Left cardiac atrium (tissue), 4 donors: Measurements from ENCODE around the gene PGAM2. TPM values are rescaled to one million over a fixed set of nuclear protein-coding genes. Genes with fewer than 3 reads are reported as not detected.

ENCODE experiments used
- ATAC-seq, 2 donors: fragments of 200-7000 bp; cut with Tn5 transposase; one replicate each; pipeline ENCODE4 v1.9.1; 2020; ENCODE audit warnings: mild to moderate bottlenecking in 2 of 2, moderate library complexity in 2 of 2
- DNase-seq: peaks from one replicate; pipeline ENCODE4 v3.0.0-alpha.2; 2020
- intact Hi-C, 2 donors: fragments of 100-400 bp; cut with DNase I; formaldehyde crosslinking; loops; one replicate each; pipeline versions ENCODE4 v1.14.1 to v1.15.1; 2022 to 2023
- long read RNA-seq: library from polyadenylated mRNA; unstranded; transcript quantifications from one replicate; pipeline ENCODE4 v2.0.0, GENCODE V29; 2021
- total RNA-seq, 2 donors: library from RNA; stranded (reverse); fragmentation: NEBNext Ultra II Directional; extraction: Animal tissue kit (Norgen Biotek cat#: 25700); gene quantifications; one replicate each; pipeline ENCODE4 v1.2.1, GENCODE V29; 2021
- donor health status: DM: no; HTN: yes; CAD: no.
- donor health status: DM: no; HTN: yes; CAD: no; lungs with severe emphysema.
- donor health status: DM: yes; HTN: yes; CAD: no.
- donor health status: Dilated cardiomyopathy.

Gene PGAM2
- total RNA-seq = 1,000 to 10,000 TPM in 1 of 2 donors, 100 to 1,000 TPM in 1; 799 to 1,159 TPM
- long read RNA-seq, transcript PGAM2-201 (3 exons, 857 nt) = major isoform, 71 of 78 reads
- long read RNA-seq, partial matches to known transcripts = 3 of 78 reads
- long read RNA-seq, other reads (novel, unspliced or antisense) = 4 of 78 reads

GRCh38 chr7:44065431-44066110 is at the start of gene PGAM2:
Gene PGAM2, minus strand, starts transcription at chr7:44065567. Its CDS starts 38 bp downstream, at chr7:44065529.
- ATAC-seq = peak; percentile 57 to 77
- peak; percentile 85 for DNase-seq
- intact Hi-C loops = no loop called here

GRCh38 chr7:44114586-44115310 is 49.4 kb upstream of the PGAM2 start:
- peak; percentile 57 to 69 for ATAC-seq
- intact Hi-C loops = no loop called here
- DNase-seq = peak; percentile 63

GRCh38 chr7:44113764-44114354 is 48.5 kb upstream of the PGAM2 start:
- DNase-seq (no peak), ATAC-seq (no peak)
- intact Hi-C loops = no loop called here

- ATAC-seq (no peak), DNase-seq (no peak)
- intact Hi-C loops = no loop called here
Observed at GRCh38 chr7:44112997-44113763, 47.8 kb upstream of the PGAM2 start.

- ATAC-seq = no peak
- DNase-seq = no peak
- intact Hi-C loops = no loop called here
Observed at GRCh38 chr7:44112231-44112996, 47.0 kb upstream of the PGAM2 start.

GRCh38 chr7:44111761-44112160 is 46.4 kb upstream of the PGAM2 start:
- intact Hi-C loops = no loop called here
- ATAC-seq (no peak), DNase-seq (no peak)

GRCh38 chr7:44110719-44111635 is 45.6 kb upstream of the PGAM2 start:
- no peak for ATAC-seq
- DNase-seq = no peak
- intact Hi-C loops = no loop called here

GRCh38 chr7:44109991-44110390 is 44.6 kb upstream of the PGAM2 start:
- intact Hi-C loops = no loop called here
- no peak for DNase-seq
- no peak for ATAC-seq

- no peak for DNase-seq
- no peak for ATAC-seq
- intact Hi-C loops = no loop called here
Observed at GRCh38 chr7:44108768-44109750, 43.7 kb upstream of the PGAM2 start.

- ATAC-seq (no peak), DNase-seq (no peak)
- intact Hi-C loops = no loop called here
Observed at GRCh38 chr7:44107961-44108767, 42.8 kb upstream of the PGAM2 start.

GRCh38 chr7:44107116-44107960 is 42.0 kb upstream of the PGAM2 start:
- intact Hi-C loops = no loop called here
- DNase-seq = no peak
- no peak for ATAC-seq

- DNase-seq (no peak), ATAC-seq (no peak)
- intact Hi-C loops = no loop called here
Observed at GRCh38 chr7:44106311-44107065, 41.1 kb upstream of the PGAM2 start.

- intact Hi-C loops = no loop called here
- ATAC-seq = no peak
- DNase-seq = no peak
Observed at GRCh38 chr7:44105832-44106231, 40.5 kb upstream of the PGAM2 start.
